ENCODE results near the gene ITIH3.

Gene ITIH3

GRCh38 chr3:52779837-52780585 lies 14.6 kb upstream of the ITIH3 start:
- no peak for DNase-seq

- no peak for DNase-seq
These were observed 12.9 kb upstream of the ITIH3 start for GRCh38 chr3:52781741-52782140.

DNA sequence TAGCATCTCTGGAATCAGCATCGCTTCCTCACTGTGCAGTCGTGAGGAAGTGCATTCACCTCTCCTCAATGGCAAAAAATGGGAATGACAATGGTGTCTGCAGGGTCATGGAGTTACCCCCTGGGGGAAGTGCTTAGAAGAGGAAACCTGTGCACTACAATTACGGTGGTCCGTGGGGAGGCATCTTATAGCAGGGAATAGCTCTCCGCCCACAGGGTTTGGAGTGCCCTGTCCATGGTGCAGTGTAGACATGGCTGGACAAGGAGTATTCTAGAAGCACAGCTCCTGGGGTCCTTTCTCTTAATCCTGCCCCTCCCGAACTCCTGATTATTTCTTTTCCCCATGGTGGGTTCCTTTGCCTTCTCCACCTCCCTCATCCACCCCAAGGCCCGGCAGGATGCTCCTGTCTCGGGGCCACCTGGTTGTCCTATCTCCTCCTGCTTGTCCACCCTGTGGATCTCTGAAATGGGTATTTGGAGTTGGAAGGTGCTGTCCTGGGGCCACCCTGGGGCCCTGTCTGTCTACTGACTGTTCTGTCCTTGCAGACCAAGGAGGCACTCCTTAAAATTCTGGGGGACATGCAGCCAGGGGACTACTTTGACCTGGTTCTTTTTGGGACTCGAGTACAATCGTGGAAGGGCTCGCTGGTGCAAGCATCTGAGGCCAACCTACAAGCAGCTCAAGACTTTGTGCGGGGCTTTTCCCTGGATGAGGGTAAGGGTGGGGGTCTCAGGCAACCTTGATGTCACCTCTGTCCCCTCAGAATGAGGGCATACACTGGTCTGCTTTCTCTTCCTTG lies 12.0 kb upstream of the ITIH3 start:
- DNase-seq, result no peak

DNA sequence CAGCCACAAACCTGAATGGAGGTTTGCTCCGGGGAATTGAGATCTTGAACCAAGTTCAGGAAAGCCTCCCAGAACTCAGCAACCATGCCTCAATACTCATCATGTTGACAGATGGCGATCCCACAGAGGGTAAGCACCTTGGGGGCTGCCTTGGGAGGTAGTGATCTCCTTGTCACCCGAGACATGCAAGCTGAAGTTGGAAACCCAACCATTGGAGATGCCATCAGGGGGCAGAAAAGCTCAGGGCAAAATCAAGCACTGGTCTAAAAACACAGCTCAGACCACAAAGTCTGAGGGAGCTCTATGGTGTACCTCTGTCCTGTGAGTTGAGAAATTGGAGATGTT lies 11.4 kb upstream of the ITIH3 start:
- no peak for DNase-seq

DNA sequence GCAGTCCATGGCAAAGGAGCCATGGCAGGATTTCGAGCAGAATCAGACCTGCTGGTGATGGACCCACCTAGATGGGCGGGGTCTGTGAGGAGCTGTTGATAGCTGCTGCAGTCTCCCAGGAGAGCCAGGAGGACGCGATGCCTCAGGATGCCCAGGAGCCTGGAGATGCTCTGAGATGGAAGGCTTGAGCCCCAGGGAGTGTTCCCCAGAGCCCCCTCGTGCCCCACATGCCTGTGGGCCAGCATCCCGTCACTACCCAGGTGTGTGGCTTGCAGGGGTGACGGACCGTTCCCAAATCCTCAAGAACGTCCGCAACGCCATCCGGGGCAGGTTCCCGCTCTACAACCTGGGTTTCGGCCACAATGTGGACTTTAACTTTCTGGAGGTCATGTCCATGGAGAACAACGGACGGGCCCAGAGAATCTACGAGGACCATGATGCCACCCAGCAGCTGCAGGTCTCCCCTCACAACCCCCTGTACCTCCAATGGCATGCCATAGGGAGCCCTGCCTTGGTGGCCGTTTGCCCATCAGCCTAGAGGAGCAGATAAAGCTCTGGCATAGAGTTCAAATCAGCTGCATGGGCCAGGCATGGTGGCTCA lies 10.5 kb upstream of the ITIH3 start:
- DNase-seq, result no peak

DNA sequence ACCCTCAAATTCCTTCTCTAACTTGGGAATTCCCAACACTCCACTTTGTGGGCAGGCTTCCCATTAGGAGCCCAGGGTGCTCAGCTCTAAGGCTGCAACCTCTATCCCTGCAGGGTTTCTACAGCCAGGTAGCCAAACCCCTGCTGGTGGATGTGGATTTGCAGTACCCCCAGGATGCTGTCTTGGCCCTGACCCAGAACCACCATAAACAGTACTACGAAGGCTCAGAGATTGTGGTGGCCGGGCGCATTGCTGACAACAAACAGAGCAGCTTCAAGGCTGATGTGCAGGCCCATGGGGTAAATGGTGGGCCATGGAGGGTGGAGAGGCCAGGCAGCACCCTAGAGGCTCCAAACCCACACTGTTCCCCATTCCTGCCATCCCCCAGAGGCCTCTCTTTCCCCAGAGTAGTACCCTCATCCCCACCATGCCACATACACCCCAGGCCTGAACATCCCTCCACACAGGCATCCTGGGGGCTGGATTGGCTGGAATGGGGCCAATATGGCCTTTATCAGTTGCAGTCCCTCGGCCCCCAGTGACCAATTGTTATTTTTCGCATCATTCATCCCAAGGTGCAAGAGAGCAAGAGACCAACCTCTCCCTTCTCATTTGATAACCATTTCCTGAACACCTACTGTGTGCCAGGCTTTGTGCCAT lies 9.5 kb upstream of the ITIH3 start:
- no peak for DNase-seq

DNA sequence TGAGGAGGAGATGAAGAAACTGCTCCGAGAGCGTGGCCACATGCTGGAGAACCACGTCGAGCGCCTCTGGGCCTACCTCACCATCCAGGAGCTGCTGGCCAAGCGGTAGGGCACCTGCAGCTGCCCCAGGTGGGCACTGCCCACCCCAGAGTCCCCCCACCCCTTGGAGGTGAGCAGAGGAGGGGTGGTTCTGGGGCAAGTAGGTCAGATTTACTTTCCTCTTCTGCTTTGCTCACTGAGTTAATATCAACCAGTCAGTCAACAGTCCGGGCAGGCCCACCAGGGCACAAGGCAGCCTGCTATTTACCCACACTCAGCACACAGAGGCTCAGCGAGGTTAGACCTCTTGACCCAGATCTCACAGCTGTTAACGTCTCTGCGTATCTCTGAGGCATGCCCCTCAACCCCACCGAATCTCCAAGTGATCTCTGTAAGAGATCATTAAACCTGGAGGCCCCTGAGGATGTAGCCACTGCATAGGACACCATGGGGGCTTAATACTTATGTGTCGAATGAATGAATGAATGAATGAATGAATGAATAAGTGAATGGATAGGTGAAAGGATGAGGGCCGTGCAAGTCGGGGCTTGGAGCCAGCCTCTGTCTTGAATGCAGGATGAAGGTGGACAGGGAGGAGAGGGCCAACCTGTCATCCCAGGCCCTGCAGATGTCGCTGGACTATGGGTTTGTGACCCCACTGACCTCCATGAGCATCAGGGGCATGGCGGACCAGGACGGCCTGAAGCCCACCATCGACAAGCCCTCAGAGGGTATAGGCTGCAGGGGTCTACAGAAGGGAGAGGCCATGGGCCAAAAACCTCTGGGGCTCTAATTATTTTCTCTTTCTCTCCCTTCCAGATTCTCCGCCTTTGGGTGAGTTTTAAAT lies 8.0 kb upstream of the ITIH3 start:
- no peak for DNase-seq

GRCh38 chr3:52787246-52787645 lies 7.3 kb upstream of the ITIH3 start:
- DNase-seq, result no peak

- DNase-seq, result no peak
These were observed 6.6 kb upstream of the ITIH3 start for GRCh38 chr3:52787672-52788625.

GRCh38 chr3:52788890-52789745 lies 5.5 kb upstream of the ITIH3 start:
- DNase-seq, result no peak

DNA sequence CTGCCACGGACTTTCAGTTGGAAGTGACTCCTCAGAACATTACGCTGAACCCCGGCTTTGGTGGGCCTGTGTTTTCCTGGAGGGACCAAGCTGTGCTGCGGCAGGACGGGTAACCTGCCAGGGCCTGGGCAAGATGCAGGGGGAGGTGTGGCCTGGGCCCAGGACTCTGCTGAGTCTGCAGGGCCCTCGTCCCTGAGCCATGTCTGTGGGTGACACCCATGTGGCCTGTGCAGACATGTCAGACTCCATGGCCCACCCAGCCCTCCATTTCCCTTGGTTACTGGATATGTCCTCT lies 4.9 kb upstream of the ITIH3 start:
- DNase-seq, result no peak

DNA sequence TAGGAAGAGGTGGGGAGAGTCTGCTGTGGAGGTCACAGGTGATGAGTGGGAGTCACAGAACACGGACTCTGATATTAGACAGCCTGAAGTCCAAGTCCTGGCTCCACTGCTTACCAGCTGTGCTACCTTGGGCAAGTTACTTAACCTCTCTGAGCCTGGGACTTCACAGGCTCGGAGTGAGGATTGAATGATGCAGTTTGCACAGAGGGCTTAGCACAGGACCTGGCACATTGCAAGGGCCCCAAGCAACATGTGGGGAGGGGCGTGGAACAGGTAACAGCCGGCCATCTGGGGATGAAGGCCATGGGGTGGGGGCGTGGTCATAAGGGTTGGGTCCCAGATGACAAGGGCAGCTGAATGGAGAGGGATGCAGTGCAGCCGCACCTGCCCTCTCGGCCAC lies 4.3 kb upstream of the ITIH3 start:
- no peak for DNase-seq

DNA sequence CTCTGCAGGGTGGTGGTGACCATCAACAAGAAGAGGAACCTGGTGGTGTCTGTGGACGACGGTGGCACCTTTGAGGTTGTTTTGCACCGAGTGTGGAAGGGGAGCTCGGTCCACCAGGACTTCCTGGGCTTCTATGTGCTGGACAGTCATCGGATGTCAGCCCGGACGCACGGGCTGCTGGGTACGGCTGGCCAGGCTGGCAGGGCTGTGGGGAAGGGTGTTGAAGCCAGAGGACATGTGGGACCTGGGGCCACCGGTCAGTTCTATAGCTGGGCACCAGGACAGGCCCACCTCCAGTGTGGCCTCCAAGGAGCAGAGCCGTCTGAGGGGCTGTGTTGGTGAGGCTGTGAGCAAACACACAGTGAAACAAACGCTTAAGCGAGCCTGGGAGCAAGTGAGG lies 3.9 kb upstream of the ITIH3 start:
- DNase-seq, result no peak

- DNase-seq, result no peak
These were observed 3.2 kb upstream of the ITIH3 start for GRCh38 chr3:52791366-52791765.

GRCh38 chr3:52791928-52792327 lies 2.7 kb upstream of the ITIH3 start:
- no peak for DNase-seq

- DNase-seq, result no peak
These were observed 2.2 kb upstream of the ITIH3 start for GRCh38 chr3:52792413-52792812.

DNA sequence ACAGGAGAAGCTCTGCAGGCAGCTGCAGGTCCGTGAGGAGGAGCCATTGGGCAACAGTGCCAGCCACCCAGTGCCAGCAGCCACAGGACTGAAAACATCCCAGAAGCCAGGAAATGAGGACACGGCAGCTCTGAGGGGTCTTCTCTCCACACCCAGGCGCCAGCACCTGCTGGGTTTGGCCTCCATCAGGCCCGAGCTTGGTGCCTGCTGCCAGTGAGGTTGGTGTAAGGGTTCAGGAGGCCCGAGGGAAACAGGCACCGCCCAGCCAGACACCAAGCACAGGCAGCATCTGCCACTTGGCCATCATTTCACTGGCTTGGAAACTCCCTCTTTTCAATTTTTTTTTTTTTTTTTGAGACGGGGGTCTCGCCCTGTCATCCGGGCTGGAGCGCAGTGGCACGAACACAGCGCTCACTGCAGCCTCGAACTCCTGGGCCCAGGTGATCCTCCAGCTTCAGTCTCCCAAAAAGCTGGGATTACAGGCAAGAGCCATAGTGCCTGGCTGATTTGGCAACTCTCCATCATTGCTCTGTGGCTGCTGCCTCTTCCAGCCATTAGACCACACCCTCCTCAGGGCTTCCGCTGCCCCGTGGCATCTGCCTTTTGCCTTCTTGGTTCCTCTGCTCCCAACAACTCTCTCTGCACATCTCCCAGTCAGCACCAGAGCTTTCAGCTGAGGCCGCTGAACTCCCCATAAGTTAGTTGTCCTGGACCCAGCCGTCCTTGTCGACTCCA lies 1.5 kb upstream of the ITIH3 start:
- DNase-seq, result no peak

DNA sequence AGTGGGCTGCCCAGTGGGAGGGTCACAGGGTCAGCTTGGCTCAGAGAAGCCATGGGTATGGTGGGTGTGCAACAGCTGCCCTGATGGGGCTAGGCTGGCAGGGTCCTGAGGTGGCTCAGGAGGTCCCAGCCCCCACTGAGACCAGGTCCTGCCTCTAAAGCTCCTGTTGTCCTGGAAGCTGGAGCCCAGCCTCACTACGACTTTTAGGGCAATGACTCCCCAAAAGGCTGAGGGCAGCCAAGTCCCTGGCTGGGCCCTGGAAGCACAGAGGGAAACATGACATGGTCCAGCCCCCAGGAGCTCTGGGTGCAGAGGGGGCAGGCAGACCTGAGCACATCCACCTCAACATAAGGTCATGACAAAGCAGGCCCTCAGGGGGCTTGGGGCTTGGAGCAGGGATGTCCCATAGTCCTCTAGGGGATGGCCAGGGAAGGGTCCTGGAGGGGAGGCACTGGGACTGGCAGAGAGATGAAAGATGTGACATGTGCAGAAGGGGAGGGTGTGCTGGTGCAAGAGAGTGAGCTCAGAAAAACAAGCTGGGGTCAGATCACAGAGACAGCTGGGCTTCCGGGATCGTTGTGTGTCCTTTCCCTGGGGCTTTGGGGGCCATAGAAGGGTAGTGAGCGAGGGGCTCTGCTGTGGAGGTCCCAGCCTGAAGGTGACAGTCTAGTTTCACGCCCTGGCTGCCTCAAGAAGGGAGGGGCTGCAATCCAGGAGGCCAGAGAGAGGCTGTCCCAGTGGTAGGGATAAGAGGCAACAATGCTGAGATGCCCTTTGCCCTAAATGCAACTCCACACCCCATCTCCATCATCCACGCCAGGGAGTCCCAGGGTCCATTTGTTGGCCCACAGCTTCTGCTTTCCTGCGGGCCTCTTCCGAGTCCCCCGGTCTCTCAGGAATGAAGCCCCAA lies 639 bp upstream of the ITIH3 start:
- no peak for DNase-seq
